Endothelial cell of umbilical vein (primary cell): ENCODE measurements around the gene SCN5A. TPM values are rescaled to one million over a fixed set of nuclear protein-coding genes. Genes with fewer than 3 reads are reported as not detected.

Source experiments
- BruUV-seq: library from RNA; stranded (reverse); fragments of 400-500 nt; replicated peaks from 2 replicates; lab custom pipeline; 2021; lab: Mats Ljungman, UMichigan
- CTCF ChIA-PET: fragments of 300-600, 350-600 bp; sonication (Branson Sonifier 250); formaldehyde crosslinking; loops from one replicate; lab custom pipeline; 2021; ENCODE audit warnings: antibody characterized with exemption, inconsistent platforms; lab: Charles Lee
- POLR2A ChIA-PET: fragments of 300-600, 350-600 bp; sonication (Branson Sonifier 250); formaldehyde crosslinking; loops from one replicate; lab custom pipeline; 2021; ENCODE audit warnings: antibody characterized with exemption, inconsistent platforms; lab: Charles Lee
- DNase-seq: peaks from one replicate; pipeline ENCODE4 v3.0.0-alpha.2; 2011; ENCODE audit warnings: low read depth, low spot score
- FAIRE-seq: peaks from 2 replicates; lab custom pipeline; 2011; peaks lifted over from hg19 to GRCh38; lab: Jason Lieb, UNC
- H2AFZ ChIP-seq: 2 replicates; pipeline ENCODE4 v1.6.0; 2012; ENCODE audit warnings: low read depth, low read length, control low read depth, inconsistent platforms
- H3K27ac ChIP-seq: 2 replicates; pipeline ENCODE4 v1.5.1; 2011; ENCODE audit warnings: low read depth, mild to moderate bottlenecking, control low read depth, low read length, moderate library complexity; ENCODE audit not compliant: insufficient read depth
- H3K27me3 ChIP-seq, 2 experiments: 2 replicates each; pipeline versions ENCODE4 v1.6.0 to v1.6.1; 2011; ENCODE audit warnings: low read length in 2 of 2, mixed read lengths in 1 of 2; ENCODE audit not compliant: control insufficient read depth in 2 of 2, insufficient read depth in 2 of 2
- H3K36me3 ChIP-seq, 2 experiments: 2 replicates in 1 of 2; 3 replicates in 1 of 2; pipeline ENCODE4 v1.5.1; 2011; ENCODE audit warnings: low read length in 2 of 2, mild to moderate bottlenecking in 1 of 2, moderate library complexity in 1 of 2; ENCODE audit not compliant: control insufficient read depth in 2 of 2, insufficient read depth in 2 of 2; ENCODE audit errors: extremely low read depth in 1 of 2
- H3K4me1 ChIP-seq: 3 replicates; pipeline ENCODE4 v1.5.1; 2011; ENCODE audit warnings: mild to moderate bottlenecking, low read length; ENCODE audit not compliant: control insufficient read depth, insufficient read depth; ENCODE audit errors: extremely low read depth
- H3K4me2 ChIP-seq: 2 replicates; pipeline ENCODE4 v1.6.1; 2011; ENCODE audit warnings: low read length, control low read depth, mixed read lengths; ENCODE audit not compliant: insufficient read depth
- H3K4me3 ChIP-seq, 3 experiments: fragments of 200-600 bp in 1 of 3; sonication (generic), shearing (Covaris generic) in 1 of 3; replicated peaks in 1 of 3; 2 replicates each; pipeline ENCODE4 v1.5.1; 2011 to 2016; ENCODE audit warnings: control low read depth in 3 of 3, low read length in 3 of 3, mild to moderate bottlenecking in 2 of 3, inconsistent platforms in 1 of 3, low read depth in 1 of 3, moderate library complexity in 1 of 3; ENCODE audit not compliant: insufficient read depth in 1 of 3
- H3K79me2 ChIP-seq: 2 replicates; pipeline ENCODE4 v1.6.0; 2012; ENCODE audit warnings: low read length, inconsistent platforms; ENCODE audit not compliant: control insufficient read depth, insufficient read depth
- H3K9ac ChIP-seq: replicated peaks from 2 replicates; pipeline ENCODE3; 2011; ENCODE audit warnings: low read length, control low read depth; ENCODE audit not compliant: insufficient read depth; ENCODE audit errors: extremely low read depth
- H3K9me1 ChIP-seq: replicated peaks from 3 replicates; pipeline ENCODE4 v1.6.0; 2011; ENCODE audit warnings: mild to moderate bottlenecking, low read length; ENCODE audit not compliant: control insufficient read depth, insufficient read depth; ENCODE audit errors: extremely low read depth
- H3K9me3 ChIP-seq: replicated peaks from 2 replicates; pipeline ENCODE4 v1.5.1; 2012; ENCODE audit warnings: low read length, inconsistent platforms; ENCODE audit not compliant: control insufficient read depth, insufficient read depth
- H4K20me1 ChIP-seq: replicated peaks from 2 replicates; pipeline ENCODE3; 2011; ENCODE audit warnings: mild to moderate bottlenecking, low read length; ENCODE audit not compliant: control insufficient read depth, insufficient read depth; ENCODE audit errors: extremely low read depth
- EZH2 ChIP-seq: IDR thresholded peaks from 2 replicates; pipeline ENCODE4 v1.6.1; 2012; ENCODE audit warnings: borderline replicate concordance, low read depth, mild to moderate bottlenecking, moderate library complexity, low read length, inconsistent platforms; ENCODE audit not compliant: severe bottlenecking
- FOS ChIP-seq: IDR thresholded peaks from 2 replicates; pipeline ENCODE4 v1.6.1; 2011; ENCODE audit warnings: mild to moderate bottlenecking, low read length, moderate library complexity, borderline replicate concordance; ENCODE audit not compliant: insufficient read depth
- GATA2 ChIP-seq: IDR thresholded peaks from 2 replicates; pipeline ENCODE4 v1.7.0; 2011; ENCODE audit warnings: low read depth, mild to moderate bottlenecking, moderate library complexity, mixed read lengths, low read length; ENCODE audit not compliant: insufficient read length, insufficient read depth
- JUN ChIP-seq: IDR thresholded peaks from 2 replicates; pipeline ENCODE4 v1.6.1; 2011; ENCODE audit warnings: borderline replicate concordance, low read depth; ENCODE audit not compliant: insufficient read length, insufficient read depth
- MYC ChIP-seq: IDR thresholded peaks from one replicate; pipeline ENCODE4 v1.6.1; 2011; ENCODE audit warnings: mild to moderate bottlenecking, low read depth, low read length
- POLR2A ChIP-seq: IDR thresholded peaks from 2 replicates; pipeline ENCODE4 v1.6.1; 2012; ENCODE audit warnings: low read depth, mild to moderate bottlenecking, control low read depth, low read length
- POLR2AphosphoS5 ChIP-seq: IDR thresholded peaks from 2 replicates; pipeline ENCODE4 v1.6.1; 2012; ENCODE audit warnings: low read depth, mild to moderate bottlenecking, control low read depth, low read length, moderate library complexity; ENCODE audit not compliant: insufficient read depth
- dilution Hi-C: fragments of 300-500 bp; cut with MboI; formaldehyde crosslinking; loops from one replicate; pipeline ENCODE4 v1.15.0; 2019; ENCODE audit warnings: low sequenced_read_pairs; ENCODE audit not compliant: extremely low pct_ligation_motif_present
- intact Hi-C: fragments of 100-400 bp; cut with micrococcal nuclease; formaldehyde crosslinking; loops from one replicate; pipeline ENCODE4 v1.10.0; 2022
- polyA plus RNA-seq, 4 experiments: library from polyadenylated mRNA; depleted of rRNA in 3 of 4; stranded (reverse) in 3 of 4; unstranded in 1 of 4; fragments of >200 nt; gene quantifications; 2 replicates each; pipeline versions ENCODE4 v1.2.1 to v1.2.3, GENCODE V29; 2011 to 2012; ENCODE audit warnings: missing spikeins in 1 of 4
- total RNA-seq: library from RNA; stranded (reverse); gene quantifications from 2 replicates; pipeline ENCODE4 v1.2.3, GENCODE V29; 2021
- TF ChIP-seq, protein P1 (sequence below), 2 donors: IDR thresholded peaks; 1 replicate in 1 of 2; 2 replicates in 1 of 2; pipeline ENCODE4 v1.5.1; 2011; ENCODE audit warnings: low read length in 2 of 2, mild to moderate bottlenecking in 2 of 2, moderate library complexity in 2 of 2, control low read depth in 1 of 2, inconsistent platforms in 1 of 2, low read depth in 1 of 2; ENCODE audit not compliant: insufficient read depth in 1 of 2; ENCODE audit errors: extremely low read depth in 1 of 2
- TF ChIP-seq, protein P2 (sequence below): IDR thresholded peaks from 2 replicates; pipeline ENCODE4 v1.6.1; 2011; ENCODE audit not compliant: insufficient read depth, insufficient read length

Gene SCN5A
- total and polyA plus RNA-seq, 2 donors (not counting 3 experiments of a cell fraction or from before 2014, with no cell fraction given) = 2.7 to 20.0 TPM

DNA sequence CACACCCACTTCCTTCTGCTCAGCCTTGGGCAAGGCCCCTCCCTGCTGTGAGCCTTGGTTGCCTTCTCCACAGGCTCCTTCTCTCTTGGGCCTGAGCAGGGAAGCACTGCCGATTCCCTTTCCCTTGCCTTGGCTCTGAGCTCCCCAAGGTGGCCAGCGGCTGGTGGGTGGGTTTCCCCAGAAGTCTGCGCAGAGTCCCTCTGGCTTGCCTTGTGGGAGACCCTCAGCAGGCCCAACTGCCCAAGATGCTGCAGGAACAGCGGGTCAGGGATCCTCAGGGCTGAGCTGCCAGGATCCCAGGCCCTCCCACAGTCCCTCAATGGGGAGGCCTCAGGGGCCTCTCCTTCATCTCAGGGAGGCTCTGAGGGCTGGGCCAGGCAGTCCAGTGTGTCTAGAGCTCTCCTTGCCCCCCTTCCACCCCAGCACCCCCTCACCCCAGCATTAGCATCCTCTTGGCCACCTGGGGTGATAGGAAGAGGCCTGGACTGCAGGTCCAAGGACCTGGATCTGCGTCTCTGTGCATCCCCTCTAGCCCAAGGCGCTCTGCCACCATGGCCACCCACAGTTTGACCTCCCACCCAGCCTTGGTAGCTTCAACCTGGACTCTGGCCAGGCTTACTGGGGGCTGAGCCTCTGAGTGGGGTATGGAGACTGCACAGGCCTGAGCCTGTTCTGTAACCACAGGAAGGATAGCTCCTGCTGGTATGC lies 84.7 kb downstream of the SCN5A start:
- BruUV-seq = no TSS peak
- CTCF ChIA-PET = no interaction called here
- dilution Hi-C loops = no loop called here

More for the DNA sequence above, 84.7 kb downstream of the SCN5A start:
- DNase-seq (no peak), FAIRE-seq (no peak)
- Histone ChIP-seq H3K27ac (no peak overlapping the region), H3K36me3 (no peaks in the 10 kb centered on the region), H3K4me1 (no peaks in the 10 kb centered on the region), H4K20me1 (no peaks in the 10 kb centered on the region), H3K9me1 (no peaks in the 10 kb centered on the region), H3K9me3 (no peaks in the 10 kb centered on the region), H3K9ac (no peak overlapping the region), H3K27me3 (no peaks in the 10 kb centered on the region), H3K4me2 (no peak overlapping the region), H3K79me2 (no peaks in the 10 kb centered on the region), H3K4me3 (no peak overlapping the region), H2AFZ (no peak overlapping the region)
- POLR2A ChIA-PET = no interaction called here
- no peak for TF ChIP-seq FOS
- TF ChIP-seq POLR2AphosphoS5 = no peak
- TF ChIP-seq JUN = no peak
- TF ChIP-seq, protein P1, sequence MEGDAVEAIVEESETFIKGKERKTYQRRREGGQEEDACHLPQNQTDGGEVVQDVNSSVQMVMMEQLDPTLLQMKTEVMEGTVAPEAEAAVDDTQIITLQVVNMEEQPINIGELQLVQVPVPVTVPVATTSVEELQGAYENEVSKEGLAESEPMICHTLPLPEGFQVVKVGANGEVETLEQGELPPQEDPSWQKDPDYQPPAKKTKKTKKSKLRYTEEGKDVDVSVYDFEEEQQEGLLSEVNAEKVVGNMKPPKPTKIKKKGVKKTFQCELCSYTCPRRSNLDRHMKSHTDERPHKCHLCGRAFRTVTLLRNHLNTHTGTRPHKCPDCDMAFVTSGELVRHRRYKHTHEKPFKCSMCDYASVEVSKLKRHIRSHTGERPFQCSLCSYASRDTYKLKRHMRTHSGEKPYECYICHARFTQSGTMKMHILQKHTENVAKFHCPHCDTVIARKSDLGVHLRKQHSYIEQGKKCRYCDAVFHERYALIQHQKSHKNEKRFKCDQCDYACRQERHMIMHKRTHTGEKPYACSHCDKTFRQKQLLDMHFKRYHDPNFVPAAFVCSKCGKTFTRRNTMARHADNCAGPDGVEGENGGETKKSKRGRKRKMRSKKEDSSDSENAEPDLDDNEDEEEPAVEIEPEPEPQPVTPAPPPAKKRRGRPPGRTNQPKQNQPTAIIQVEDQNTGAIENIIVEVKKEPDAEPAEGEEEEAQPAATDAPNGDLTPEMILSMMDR (IDR thresholded peaks at IDR 0.05; ENCODE audit: extremely low read depth in 1 of 2, insufficient read depth in 1 of 2, low read depth in 1 of 2, low read length in 2 of 2) = no peak
- TF ChIP-seq, protein P2, sequence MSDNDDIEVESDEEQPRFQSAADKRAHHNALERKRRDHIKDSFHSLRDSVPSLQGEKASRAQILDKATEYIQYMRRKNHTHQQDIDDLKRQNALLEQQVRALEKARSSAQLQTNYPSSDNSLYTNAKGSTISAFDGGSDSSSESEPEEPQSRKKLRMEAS = no peak
- no peak for TF ChIP-seq POLR2A
- no peak for TF ChIP-seq GATA2
- TF ChIP-seq EZH2 = no peak
- no peak for TF ChIP-seq MYC
- intact Hi-C loops = no loop called here
